ENCODE results near the gene ZNF331.

ZNF331 gene

GRCh38 chr19:53521373-53522202 is 16.4 kb upstream of the ZNF331 start:
- peak; percentile 57 for DNase-seq

DNA sequence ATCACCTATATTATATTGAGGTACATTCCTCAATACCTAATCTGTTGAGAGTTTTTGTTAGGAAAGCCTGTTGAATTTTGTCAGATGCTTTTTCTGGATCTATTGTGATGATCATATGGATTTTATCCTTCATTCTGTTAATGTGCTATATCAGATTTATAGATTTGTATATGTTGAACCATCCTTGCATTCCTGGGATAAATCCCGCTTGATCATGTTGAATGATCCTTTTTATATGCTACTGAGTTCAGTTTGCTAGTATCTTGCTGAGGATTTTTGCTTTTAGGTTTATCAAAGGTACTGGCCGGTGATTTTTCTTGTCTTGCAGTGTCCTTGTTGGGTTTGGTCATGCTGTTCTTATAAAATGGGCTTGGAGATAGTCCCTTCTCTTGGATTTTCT is 12.0 kb upstream of the ZNF331 start:
- DNase-seq = no peak

DNA sequence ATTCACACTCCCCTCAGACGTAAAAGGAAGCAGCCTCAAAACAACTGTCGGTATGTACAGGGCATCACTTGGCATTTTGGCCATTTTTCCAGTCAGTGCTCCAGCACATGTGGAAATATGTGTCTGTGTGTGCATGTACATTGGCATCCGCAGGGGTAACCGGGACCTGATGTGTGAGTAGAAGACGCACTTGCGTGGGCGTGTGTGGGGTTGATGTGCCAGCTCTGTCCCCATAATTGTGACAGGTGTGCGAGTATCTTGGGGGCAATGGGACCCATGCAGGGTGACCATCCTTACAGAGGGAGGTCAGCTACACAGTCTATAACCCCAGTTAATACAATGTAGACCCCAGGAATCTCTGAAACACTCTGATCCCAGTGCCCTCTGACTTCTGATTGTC is 7.3 kb upstream of the ZNF331 start:
- no peak for DNase-seq

GRCh38 chr19:53531457-53531856 is 6.5 kb upstream of the ZNF331 start:
- DNase-seq = no peak

GRCh38 chr19:53532362-53532761 is 5.6 kb upstream of the ZNF331 start:
- no peak for DNase-seq

DNA sequence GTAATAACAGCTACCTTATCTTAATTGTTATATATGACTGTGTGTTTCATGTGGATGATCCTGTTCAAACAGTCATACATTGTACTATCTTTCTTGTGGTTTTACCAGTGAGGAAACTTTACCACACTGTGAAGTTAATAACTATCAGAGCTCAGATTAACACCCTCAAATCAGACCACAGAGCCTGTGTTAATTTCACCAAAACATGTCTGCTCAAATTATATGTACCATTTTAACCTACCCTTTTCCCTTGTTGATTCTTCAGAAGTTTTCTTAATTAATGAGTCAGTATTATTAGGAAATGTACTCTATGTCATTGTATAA is 1.8 kb upstream of the ZNF331 start:
- no peak for DNase-seq

GRCh38 chr19:53537121-53537520 is 824 bp upstream of the ZNF331 start:
- peak; percentile 69 for DNase-seq

DNA sequence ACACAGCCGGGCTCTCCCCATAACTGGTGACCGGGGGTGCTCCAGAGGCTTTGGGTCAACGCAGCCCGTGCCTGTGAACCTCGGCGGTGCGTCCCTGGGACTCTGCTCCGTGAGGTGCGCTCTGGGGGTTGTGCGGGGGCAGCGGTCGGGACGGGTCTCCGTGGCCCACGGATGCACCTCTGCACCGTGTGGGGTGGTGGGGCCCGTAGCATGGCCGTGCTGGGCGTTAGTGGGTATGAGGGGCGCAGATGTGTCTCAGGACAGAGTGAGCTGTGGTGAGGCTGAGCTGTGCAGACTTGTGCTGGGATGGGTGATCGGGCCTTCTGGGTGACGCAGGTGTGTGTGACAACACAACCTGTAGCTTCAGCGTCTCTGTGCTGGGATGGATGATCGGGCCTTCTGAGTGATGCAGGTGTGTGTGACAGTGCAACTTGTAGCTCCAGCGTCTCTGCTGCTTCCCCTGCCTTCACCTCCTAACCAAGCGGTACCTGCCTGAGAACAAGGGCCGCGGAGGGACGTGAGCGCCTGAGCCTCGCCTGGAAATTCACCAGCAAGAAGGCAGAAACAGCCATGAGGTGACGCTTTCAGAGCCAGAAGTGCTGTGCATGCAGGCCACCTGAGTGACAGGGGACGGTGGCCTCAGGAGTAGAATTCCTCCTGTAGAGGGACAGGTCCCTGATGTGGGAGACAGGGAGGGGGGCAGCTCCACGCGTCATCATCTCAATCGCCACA is 599 bp downstream of the ZNF331 start:
- DNase-seq = peak; percentile 41

GRCh38 chr19:53540091-53540490 is 2.1 kb downstream of the ZNF331 start:
- DNase-seq = no peak

- DNase-seq = no peak
These were observed 4.0 kb downstream of the ZNF331 start for GRCh38 chr19:53541971-53542370.

- no peak for DNase-seq
These were observed 7.5 kb downstream of the ZNF331 start for GRCh38 chr19:53545271-53546065.

DNA sequence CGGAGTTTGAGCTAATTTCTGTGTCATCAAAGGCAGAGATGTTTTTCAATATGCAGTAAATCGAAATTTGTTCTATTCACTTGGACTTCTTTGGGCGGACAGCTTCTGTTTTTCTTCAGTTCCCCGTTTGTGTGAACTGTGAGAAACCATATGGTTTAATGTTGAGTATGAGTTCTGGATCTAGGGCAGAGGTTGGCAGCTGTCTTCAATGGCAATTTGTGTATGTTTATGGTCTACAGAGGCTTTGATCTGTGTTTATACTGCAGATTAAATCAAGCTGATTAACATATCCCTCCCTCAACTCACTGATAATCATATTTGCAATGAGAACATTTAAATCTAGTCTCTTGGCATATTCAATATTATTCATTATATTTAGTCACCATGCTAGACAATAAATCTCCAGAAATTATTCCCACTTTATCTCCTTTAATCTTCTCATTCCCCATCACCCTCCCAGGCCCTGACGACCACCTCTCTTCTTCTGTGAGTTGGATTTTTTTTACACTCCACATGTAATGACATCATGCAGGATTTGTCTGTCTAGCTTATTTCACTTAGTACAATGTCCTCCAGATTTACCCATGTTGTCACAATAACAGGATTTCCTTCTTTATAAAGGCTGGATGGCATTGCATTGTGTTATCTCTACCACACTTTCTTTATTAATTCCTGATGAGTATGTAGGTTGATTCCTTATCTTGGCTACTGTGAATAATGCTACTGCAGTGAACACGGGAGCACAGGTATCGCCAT is 9.0 kb downstream of the ZNF331 start:
- no peak for DNase-seq

DNA sequence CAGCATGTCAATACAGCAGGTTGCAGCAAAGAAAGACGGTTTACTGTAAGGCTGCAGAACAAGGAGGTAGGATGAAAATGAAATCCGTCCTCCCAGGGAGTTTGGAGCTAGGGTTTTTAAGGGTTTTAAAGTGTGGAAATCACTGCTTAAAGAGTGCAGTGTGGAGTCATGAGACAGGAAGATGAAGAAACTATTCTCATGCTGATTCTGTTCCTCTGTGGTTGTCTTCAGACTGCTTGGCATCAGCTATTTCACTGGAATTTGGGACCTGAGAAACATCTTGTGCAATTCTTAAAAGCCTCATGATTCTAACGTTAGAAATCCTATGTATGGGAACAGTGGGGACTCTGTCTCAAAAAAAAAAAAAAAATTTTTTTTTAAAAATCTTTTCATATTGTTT is 11.4 kb downstream of the ZNF331 start:
- DNase-seq = no peak

DNA sequence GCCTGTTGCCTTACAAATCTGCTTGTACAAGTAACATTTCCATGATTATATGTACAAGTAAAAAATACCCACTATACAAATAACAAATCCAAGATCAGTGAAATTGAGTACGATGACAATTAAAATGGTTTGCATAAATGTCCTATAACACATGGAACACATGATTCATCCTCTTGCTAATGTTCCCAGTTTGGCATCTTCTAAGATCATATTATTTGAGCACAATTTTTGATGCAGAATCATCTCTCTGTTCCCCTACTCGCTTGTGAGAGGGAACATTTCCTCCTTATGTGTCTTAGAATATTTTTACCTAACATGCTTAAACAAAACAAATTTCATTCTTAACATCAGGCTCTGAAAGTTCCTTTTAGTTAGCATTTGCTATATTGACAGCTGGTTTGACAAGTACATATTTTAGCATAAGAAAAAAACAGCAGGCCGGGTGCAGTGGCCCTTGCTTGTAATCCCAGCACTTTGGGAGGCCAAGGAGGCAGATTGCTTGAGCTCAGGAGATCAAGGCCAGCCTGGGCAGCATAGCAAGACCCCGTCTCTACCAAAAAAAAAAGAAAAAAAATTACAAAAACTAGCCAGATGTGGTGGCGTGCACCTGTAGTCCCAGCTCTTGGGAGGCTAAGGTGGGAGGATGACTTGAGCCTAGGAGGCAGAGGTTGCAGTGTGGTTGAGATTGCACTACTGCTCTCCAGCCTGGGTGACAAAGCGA is 14.2 kb downstream of the ZNF331 start:
- DNase-seq = no peak

DNA sequence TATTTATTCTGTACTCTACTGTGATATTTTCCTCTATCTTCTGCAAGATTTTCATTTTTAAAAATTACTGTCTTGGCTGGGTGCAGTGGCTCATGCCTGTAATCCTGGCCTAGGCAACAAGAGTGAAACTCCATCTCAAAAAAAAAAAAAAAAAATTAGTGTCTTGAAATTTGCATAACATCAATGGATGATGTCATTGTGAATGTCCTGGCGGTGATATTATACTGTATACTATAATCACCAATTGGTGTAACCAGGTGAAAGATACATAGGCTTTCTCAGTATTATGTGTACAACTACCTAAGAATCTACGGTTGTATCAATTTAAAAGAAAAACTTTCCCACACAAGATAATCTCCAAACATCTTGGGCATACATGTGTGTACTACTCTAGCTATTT is 15.2 kb downstream of the ZNF331 start:
- peak; percentile 31 for DNase-seq

DNA sequence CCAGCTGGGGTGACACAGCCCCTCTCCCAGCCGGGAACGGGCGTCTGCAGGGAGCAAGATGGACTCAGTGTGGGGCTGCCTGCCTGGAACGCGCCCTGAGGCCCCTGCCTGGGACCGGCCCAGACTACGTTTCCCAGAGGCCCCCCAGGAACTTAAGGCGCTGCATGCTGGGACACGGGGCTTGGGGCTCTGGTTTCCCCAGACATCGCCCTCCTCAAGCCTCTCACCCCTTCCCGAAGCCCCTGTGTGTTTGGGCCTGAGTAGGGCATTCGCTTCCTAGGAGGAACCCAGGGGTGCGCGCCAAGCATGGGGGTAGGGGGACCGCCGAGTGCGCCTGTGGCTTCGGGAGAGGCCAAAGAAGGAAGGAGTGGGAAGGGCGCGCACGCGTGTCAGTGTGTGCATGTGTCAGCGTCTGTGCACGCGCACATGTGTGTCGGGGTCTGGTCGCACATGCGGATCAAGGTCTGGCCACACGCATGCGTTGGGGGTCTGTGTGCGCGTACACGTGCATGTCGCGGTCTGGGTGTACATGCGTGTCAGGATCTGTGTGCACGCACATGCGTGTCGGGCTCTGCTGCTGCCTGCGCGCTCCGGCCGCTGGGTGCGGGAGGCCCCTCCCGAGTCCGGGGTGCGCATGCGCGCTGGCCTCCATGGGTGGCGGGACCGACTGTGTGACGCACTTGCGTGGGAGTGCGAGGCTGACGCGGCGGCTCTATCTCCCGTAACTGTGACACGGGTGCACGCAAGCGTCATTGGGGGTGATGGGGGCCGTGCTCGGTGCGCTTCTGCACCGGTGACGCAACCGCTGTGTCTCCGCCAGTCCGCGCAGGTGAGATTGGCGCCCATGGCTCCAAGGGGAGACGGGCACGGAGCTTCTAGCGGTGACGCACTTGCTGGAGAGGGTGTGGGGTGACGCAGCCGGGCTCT is 16.2 kb downstream of the ZNF331 start:
- DNase-seq = peak; percentile 79

DNA sequence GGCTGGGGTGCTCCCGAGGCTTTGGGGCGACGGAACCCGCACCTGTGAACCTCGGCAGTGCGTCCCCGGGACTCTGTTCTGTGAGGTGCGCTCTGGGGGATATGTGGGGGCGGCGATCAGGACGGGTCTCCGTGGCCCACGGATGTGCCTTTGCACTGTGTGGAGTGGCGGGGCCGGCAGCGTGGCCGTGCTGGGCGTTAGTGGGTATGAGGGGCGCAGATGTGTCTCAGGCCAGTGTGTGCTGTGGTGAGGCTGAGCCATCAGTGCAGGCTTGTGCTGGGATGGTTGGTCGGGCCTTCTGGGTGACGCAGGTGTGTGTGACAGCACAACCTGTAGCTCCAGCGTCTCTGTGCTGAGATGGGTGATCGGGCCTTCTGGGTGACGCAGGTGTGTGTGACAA is 16.9 kb downstream of the ZNF331 start:
- peak; percentile 36 for DNase-seq

GRCh38 chr19:53555352-53555751 is 17.4 kb downstream of the ZNF331 start:
- DNase-seq = no peak

DNA sequence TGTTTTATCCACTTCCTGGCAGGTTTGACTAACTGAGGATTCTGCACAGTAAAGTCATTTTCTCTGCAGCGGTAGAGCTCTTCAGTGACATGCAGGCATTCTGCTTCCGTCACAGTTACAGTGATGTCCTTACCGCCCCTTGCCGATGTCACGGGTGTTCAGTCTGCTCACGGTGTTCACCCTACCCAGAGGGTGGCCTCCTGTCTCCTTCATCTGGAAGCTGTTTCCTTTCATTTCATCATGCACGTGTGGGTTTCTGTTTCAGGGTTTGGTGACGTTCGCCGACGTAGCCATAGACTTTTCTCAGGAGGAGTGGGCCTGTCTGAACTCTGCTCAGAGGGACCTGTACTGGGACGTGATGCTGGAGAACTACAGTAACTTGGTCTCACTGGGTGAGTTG is 33.4 kb downstream of the ZNF331 start:
- no peak for DNase-seq

GRCh38 chr19:53576941-53577653 is 39.2 kb downstream of the ZNF331 start:
- no peak for DNase-seq

All from DMS53 (cell line).